ENCODE results near the gene TTYH2.
"Not testable (repeated sequence)": the region's sequence is repeated elsewhere in the genome, so short reads cannot be mapped to it uniquely, and the experiment has no call there.

The TTYH2 gene

GRCh38 chr17:74259667-74260524 is 46.5 kb downstream of the TTYH2 start:
- DNase-seq (ENCODE audit: low read depth in 1 of 2, low spot score in 1 of 2), result no peak

DNA sequence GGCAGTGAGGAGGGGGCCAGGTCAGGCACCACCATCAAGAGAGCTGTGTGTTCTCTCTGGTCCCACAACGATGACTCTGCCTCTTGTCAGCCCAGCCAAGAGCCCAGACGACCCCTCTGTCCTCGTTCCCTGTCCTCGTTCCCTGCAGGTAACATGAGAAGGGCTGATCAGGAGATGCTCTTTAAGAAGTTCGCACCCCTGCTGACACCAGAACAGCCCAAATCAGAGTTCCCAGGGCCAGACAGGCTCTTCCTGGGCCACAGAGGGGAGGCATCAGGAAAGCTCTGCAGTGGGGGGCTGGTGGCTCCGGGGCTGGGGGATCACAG is 47.1 kb downstream of the TTYH2 start:
- no peak for DNase-seq (ENCODE audit: low read depth in 1 of 2, low spot score in 1 of 2)

GRCh38 chr17:74262601-74263000 is 49.2 kb downstream of the TTYH2 start:
- no peak for DNase-seq (ENCODE audit: low read depth in 1 of 2, low spot score in 1 of 2)

GRCh38 chr17:74267054-74267453 is 53.7 kb downstream of the TTYH2 start:
- not testable (repeated sequence) for DNase-seq (ENCODE audit: low read depth in 1 of 2, low spot score in 1 of 2)

GRCh38 chr17:74267579-74267978 is 54.2 kb downstream of the TTYH2 start:
- DNase-seq (ENCODE audit: low read depth in 1 of 2, low spot score in 1 of 2), result no peak

DNA sequence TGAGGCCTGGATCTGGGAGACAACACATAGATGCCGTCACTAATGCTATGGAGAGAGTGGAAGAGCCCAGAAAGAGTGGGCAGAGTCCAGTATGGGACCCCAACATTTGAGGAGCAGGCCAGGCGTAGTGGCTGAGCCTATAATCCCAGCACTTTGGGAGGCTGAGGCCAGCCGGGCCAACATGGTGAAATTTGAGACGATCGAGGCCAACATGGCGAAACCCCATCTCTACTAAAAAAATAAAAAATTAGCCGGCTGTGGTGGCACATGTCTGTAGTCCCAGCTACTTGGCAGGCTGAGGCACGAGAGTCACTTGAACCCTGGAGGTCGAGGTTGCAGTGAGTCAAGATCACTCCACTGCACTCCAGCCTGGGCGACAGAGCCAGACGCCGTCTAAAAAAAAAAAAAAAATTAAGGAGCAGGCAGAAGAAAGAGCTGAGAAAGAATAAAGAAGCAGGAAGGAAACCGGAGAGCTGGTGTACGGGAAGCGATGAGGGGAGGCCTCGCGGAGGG is 54.7 kb downstream of the TTYH2 start:
- DNase-seq (ENCODE audit: low read depth in 1 of 2, low spot score in 1 of 2), result no peak

DNA sequence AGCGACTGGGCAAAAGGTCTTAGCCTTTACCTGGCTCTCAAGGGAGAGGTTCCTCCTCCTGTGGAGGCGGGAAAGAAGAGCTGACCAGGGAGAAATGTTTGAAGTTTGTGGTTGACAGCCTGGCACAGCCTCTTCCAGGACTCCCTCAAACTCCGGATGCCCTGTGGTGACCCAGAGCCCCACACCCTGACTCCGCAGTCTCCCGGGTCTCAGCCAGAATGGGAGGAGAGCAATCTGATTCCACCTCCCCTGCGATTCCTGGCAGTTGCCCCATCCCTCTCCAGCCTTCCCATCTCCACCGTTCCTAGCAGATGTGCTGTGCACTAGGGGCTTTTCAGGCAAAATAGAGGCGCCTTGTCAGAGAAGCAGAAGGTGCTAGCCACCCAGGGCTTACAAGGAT is 55.2 kb downstream of the TTYH2 start:
- no peak for DNase-seq (ENCODE audit: low read depth in 1 of 2, low spot score in 1 of 2)

DNA sequence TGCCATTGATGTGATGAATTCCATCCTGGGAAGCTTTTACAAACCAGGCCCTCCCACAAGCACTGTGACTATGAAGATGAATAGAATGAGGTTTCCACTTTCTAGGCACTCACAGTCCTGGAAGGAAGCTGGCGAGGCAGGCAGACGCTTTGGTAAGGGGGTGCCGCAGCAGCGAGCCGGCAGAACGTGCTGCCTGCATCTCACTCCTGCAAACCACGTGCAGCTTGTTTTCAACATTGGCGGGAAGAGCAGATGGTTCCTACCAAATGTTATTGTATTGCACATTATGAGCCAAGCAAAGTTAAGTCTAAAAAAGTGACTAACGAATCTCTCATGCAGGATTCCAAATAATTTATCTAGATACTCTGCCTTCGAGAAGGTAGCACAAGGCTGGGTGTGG is 57.0 kb downstream of the TTYH2 start:
- no peak for DNase-seq (ENCODE audit: low read depth in 1 of 2, low spot score in 1 of 2)

- no peak for DNase-seq (ENCODE audit: low read depth in 1 of 2, low spot score in 1 of 2)
Observed at GRCh38 chr17:74271281-74271680, 57.9 kb downstream of the TTYH2 start.

DNA sequence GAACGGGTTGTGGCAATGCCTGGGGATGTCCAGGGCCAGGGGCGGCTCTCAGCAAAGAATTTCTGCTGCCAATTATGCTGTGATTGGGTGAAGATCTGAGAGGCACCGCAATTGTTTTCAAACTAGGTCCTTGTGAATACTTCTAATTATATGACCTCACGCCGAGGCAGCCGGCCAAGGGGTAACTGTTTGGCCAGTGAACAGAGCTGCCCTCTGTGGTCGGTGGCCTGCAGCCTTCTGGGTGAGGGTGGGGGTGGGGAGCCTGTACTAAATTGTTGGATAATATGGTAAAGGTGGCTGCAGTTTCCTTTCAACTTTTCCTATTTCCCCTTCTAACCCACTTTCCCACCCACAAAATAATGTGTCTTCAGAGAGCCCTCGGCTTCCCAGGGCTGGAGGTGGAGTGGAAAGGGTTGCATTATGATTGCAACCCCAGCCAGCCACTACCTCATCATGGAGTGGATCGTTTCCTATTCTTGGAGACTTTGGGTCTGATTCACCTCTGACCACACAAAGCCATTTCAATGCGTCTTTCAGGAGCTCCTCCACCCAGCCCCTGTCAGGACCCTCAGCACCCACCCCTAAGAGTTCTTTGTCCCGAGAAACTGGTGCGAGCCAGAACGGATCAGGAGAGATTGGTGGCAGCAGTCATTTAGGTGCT is 58.7 kb downstream of the TTYH2 start:
- no peak for DNase-seq (ENCODE audit: low read depth in 1 of 2, low spot score in 1 of 2)

GRCh38 chr17:74272731-74273201 is 59.4 kb downstream of the TTYH2 start:
- DNase-seq (ENCODE audit: low read depth in 1 of 2, low spot score in 1 of 2), result no peak

DNA sequence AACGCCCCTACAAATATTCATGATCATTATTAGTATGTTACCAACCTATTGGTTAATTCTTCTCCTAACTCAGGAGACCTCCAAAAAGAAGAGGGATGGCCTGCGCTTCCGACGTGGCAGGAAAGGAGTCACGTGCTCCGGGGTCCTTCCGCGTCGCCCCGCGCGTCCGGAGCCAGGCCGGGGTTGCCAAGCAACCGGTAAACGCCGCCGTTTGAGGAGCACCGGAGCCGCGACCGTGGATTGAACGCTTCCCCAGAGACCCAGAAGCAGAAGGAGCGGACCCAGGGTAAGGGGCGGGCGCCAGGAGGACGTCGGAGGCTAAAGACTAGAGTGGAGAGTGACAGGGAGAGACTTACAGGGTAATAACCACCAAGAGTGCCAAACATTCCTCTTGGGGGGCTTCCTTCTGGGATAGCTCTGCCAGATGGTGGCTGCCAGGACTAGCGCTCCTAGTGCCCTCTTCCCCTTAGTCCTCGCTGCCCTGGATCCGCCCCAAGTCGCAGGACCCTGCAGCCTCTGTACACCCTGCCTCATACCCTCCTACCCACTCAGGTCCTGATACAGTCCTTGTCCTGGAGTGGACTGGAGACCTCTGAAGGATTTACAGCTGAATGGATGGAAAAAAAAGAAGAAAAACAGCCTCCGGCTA is 60.8 kb downstream of the TTYH2 start, which contains the start of gene DNAI2:
Gene DNAI2, plus strand, starts transcription at position 175 of the 649 bp plus-strand sequence. CDS start 7,584 bp downstream, outside the sequence.
- DNase-seq (ENCODE audit: low read depth in 1 of 2, low spot score in 1 of 2), result no peak

GRCh38 chr17:74274709-74275340 is 61.5 kb downstream of the TTYH2 start:
- no peak for DNase-seq (ENCODE audit: low read depth in 1 of 2, low spot score in 1 of 2)

DNA sequence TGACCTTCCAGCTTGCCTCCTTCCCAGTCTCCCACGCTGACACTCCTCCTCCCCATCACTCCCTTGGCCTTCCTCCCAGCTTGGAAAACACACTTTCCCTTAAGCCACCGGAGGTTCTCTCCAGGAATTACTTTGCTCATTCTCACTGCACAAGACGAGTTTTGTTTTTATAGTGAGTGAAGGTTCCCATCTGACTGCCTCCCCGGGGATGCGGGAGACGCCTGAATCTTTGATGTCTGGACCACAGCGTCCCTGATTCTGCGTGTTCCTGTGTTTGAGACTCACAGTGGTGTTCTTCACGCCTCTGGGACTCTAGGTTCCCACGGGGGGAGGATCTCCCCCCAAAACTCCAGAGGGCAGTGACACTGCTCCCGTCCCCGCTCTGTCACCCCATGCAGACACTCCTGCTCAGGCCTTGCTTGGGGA is 62.7 kb downstream of the TTYH2 start:
- no peak for DNase-seq (ENCODE audit: low read depth in 1 of 2, low spot score in 1 of 2)

DNA sequence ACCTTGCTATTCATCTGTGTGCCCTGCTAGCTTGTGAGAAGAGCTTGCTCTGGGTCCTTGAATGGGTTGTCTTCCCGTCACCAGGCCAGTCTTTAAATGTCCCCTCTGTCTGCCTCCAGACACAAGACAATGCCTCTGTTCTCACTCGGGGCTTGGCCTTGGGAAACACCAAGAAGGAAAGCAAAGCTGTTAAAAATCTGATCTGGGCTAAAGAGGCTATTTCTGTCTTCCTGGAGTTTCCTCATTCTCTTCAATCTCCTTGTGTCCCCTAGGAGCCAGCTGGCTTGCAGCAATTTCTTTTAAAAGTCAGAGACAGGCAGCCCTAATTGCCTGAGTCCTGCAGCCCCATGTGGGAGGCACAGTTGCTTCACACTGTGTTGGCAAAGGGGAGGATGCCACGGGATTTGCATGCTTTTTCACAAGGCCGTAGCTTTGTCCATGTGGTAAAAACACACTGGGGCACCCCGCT is 63.2 kb downstream of the TTYH2 start:
- no peak for DNase-seq (ENCODE audit: low read depth in 1 of 2, low spot score in 1 of 2)

DNA sequence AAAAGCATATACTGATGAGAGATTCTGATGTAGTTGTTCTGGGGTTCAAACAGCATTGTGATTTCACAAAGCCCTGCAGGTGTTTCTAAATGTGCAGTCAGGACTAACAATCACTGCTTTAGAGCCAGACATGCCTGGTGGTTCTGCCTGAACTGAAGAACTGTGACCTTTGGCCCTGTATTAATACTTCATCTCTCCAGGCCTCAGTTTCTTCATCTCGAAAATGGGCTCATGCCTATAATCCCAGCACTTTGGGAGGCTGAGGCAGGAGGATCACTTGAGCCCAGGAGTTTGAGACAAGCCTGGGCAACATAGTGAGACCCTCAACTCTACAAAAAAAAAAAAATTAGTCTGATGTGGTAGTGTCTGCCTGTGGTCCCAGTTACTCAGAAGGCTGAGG is 64.6 kb downstream of the TTYH2 start:
- no peak for DNase-seq (ENCODE audit: low read depth in 1 of 2, low spot score in 1 of 2)

- not testable (repeated sequence) for DNase-seq (ENCODE audit: low read depth in 1 of 2, low spot score in 1 of 2)
Observed at GRCh38 chr17:74279617-74280016, 66.2 kb downstream of the TTYH2 start.

- peak; percentile 12 to 37 for DNase-seq (ENCODE audit: low read depth in 1 of 2, low spot score in 1 of 2)
Observed at GRCh38 chr17:74280093-74280513, 66.7 kb downstream of the TTYH2 start.

GRCh38 chr17:74281799-74282198 is 68.4 kb downstream of the TTYH2 start:
- DNase-seq (ENCODE audit: low read depth in 1 of 2, low spot score in 1 of 2), result no peak

DNA sequence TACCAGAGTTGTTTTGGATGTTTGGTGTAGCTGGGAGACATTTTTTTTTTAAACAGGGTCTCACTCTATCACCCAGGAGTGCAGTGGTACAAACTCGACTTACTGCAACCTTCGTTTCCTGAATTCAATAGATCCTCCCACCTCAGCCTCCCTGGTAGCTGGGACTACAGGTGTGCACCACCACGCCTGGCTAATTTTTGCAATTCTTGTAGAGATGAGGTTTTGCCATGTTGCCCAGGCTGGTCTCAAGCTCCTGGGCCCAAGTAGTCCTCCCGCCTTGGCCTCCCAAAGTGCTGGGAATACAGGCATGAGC is 68.9 kb downstream of the TTYH2 start:
- not testable (repeated sequence) for DNase-seq (ENCODE audit: low read depth in 1 of 2, low spot score in 1 of 2)

Measured in stimulated activated CD4-positive, alpha-beta T cell treated with anti-CD3 and anti-CD28 coated beads, Interleukin-15, amount 100 ng/mL, for 1 hour (primary cell).